A549 (cell line): ENCODE measurements around the gene CARD11. TPM values are rescaled to one million over a fixed set of nuclear protein-coding genes. Genes with fewer than 3 reads are reported as not detected.

ENCODE experiments used
- ATAC-seq, 2 experiments: fragments of 200-7000 bp in 1 of 2; fragments of >200 bp in 1 of 2; cut with Nextera tagmentation in 1 of 2; cut with Tn5 transposase in 1 of 2; 3 replicates each; pipeline versions ENCODE4 v1.8.0 to v1.9.1; 2018 to 2020; ENCODE audit warnings: mild to moderate bottlenecking in 1 of 2, moderate library complexity in 1 of 2
- CTCF ChIA-PET: fragments of 300-600 bp; sonication (Branson Sonifier 250); formaldehyde crosslinking; extraction: SDS; loops from one replicate; lab custom pipeline; 2021; ENCODE audit warnings: antibody characterized with exemption, inconsistent platforms; lab: Yijun Ruan, JAX
- POLR2A ChIA-PET: fragments of 350-600 bp; formaldehyde crosslinking; extraction: SDS; loops from one replicate; lab custom pipeline; 2021; ENCODE audit warnings: antibody characterized with exemption, inconsistent platforms; lab: Yijun Ruan, JAX
- DNase-seq, 2 experiments: peaks; one replicate each; pipeline versions ENCODE4 v3.0.0 to v3.0.0-alpha.2; 2011 to 2016; ENCODE audit warnings: low read depth in 1 of 2, low spot score in 1 of 2
- FAIRE-seq: peaks from 2 replicates; lab custom pipeline; 2011; peaks lifted over from hg19 to GRCh38; lab: Jason Lieb, UNC
- H3K27ac ChIP-seq, 2 experiments: fragments of >200 bp; sonication (Bioruptor Twin); formaldehyde crosslinking; 3 replicates each; pipeline ENCODE4 v1.5.1; 2016 to 2017
- H3K4me1 ChIP-seq: fragments of >200 bp; sonication (Bioruptor Twin); formaldehyde crosslinking; 3 replicates; pipeline ENCODE4 v1.6.1; 2016
- H3K4me2 ChIP-seq: fragments of >200 bp; sonication (Bioruptor Twin); formaldehyde crosslinking; 3 replicates; pipeline ENCODE4 v1.6.1; 2016
- H3K4me3 ChIP-seq: fragments of >200 bp; sonication (Bioruptor Twin); formaldehyde crosslinking; 3 replicates; pipeline ENCODE4 v1.5.1; 2016
- H3K9me3 ChIP-seq: fragments of >200 bp; sonication (Bioruptor Twin); formaldehyde crosslinking; 3 replicates; pipeline ENCODE4 v1.6.1; 2016
- BHLHE40 ChIP-seq: IDR thresholded peaks from 2 replicates; pipeline ENCODE4 v1.6.1; 2012; ENCODE audit warnings: low read depth, low read length, inconsistent platforms
- CHD2 ChIP-seq: fragments of 150-350 bp; IDR thresholded peaks from 2 replicates; pipeline ENCODE4 v1.6.1; 2014; ENCODE audit warnings: low read length; ENCODE audit not compliant: partially characterized antibody
- CTCF ChIP-seq: fragments of >200 bp; sonication (Bioruptor Twin); formaldehyde crosslinking; IDR thresholded peaks from 3 replicates; pipeline ENCODE4 v1.5.1; 2016
- FOSB ChIP-seq: fragments of 250-450 bp; sonication (Bioruptor Pico); IDR thresholded peaks from 2 replicates; pipeline ENCODE4 v1.5.0; 2020; ENCODE audit warnings: mild to moderate bottlenecking, moderate library complexity
- FOXS1 ChIP-seq: fragments of 250-450 bp; sonication (Bioruptor Pico); IDR thresholded peaks from 2 replicates; pipeline ENCODE4 v1.5.0; 2020; ENCODE audit warnings: mild to moderate bottlenecking, moderate library complexity
- HEYL ChIP-seq: fragments of 250-450 bp; sonication (Bioruptor Pico); IDR thresholded peaks from 2 replicates; pipeline ENCODE4 v1.8.0; 2021; ENCODE audit warnings: mild to moderate bottlenecking, moderate library complexity
- MAX ChIP-seq: IDR thresholded peaks from 2 replicates; pipeline ENCODE4 v1.6.1; 2012
- MYC ChIP-seq: IDR thresholded peaks from 2 replicates; pipeline ENCODE4 v1.6.1; 2012; ENCODE audit warnings: mild to moderate bottlenecking, inconsistent platforms, low read length, improper control_type of control experiment, borderline replicate concordance
- RAD21 ChIP-seq, 2 experiments: fragments of >200 bp in 1 of 2; sonication (Bioruptor Twin) in 1 of 2; formaldehyde crosslinking in 1 of 2; IDR thresholded peaks in 1 of 2; conservative IDR thresholded peaks in 1 of 2; 2 replicates in 1 of 2; 3 replicates in 1 of 2; pipeline ENCODE4 v1.6.1; 2012 to 2018; ENCODE audit warnings: inconsistent platforms in 1 of 2
- RARB ChIP-seq: fragments of 250-450 bp; sonication (Bioruptor Pico); IDR thresholded peaks from 2 replicates; pipeline ENCODE4 v1.8.0; 2021; ENCODE audit warnings: mild to moderate bottlenecking, moderate library complexity
- REST ChIP-seq: fragments of 200-600 bp; sonication (generic); IDR thresholded peaks from 2 replicates; pipeline ENCODE4 v1.6.1; 2016; ENCODE audit warnings: antibody characterized with exemption, mild to moderate bottlenecking, moderate library complexity
- SMC3 ChIP-seq: fragments of >200 bp; sonication (Bioruptor Twin); formaldehyde crosslinking; IDR thresholded peaks from 3 replicates; pipeline ENCODE4 v1.6.1; 2018; ENCODE audit warnings: inconsistent platforms
- SREBF2 ChIP-seq: fragments of 450-650 bp; IDR thresholded peaks from 2 replicates; pipeline ENCODE4 v1.6.1; 2014; ENCODE audit warnings: mild to moderate bottlenecking, moderate library complexity
- USF2 ChIP-seq: fragments of 450-650 bp; IDR thresholded peaks from 2 replicates; pipeline ENCODE4 v1.6.1; 2014; ENCODE audit warnings: antibody characterized with exemption
- ZFP36 ChIP-seq: fragments of 450-650 bp; IDR thresholded peaks from 2 replicates; pipeline ENCODE4 v1.6.1; 2014; ENCODE audit warnings: borderline replicate concordance; ENCODE audit not compliant: partially characterized antibody
- WGBS: methylation state at CpG from one replicate; pipeline ENCODE4 v1.1.6; 2017; ENCODE audit errors: missing lambda C conversion rate; 5-methylcytosine and 5-hydroxymethylcytosine counted together
- polyA plus RNA-seq, 4 experiments: library from polyadenylated mRNA; depleted of rRNA in 3 of 4; stranded (reverse); fragments of >200 nt; fragmentation: RNase III in 1 of 4; extraction: RNeasy Plus Mini Kit Qiagen cat#74134 plus additional on column Dnase treatment in 1 of 4; gene quantifications; 2 replicates in 3 of 4; 3 replicates in 1 of 4; pipeline ENCODE4 v1.2.3, GENCODE V29; 2011 to 2017

CARD11 gene
- polyA plus RNA-seq, 2 of the 4 experiments (the other 2 are of a cell fraction): 0.48 to 1.1 TPM

- TF ChIP-seq FOXS1: no peak
- TF ChIP-seq ZFP36: no peak
Measured at GRCh38 chr7:2887816-2888215, 155.9 kb downstream of the CARD11 start (continued).

GRCh38 chr7:2886900-2887299 lies 156.8 kb downstream of the CARD11 start:
- 3% methylated on average over 7 of the region's 12 CpGs for WGBS
- TF ChIP-seq BHLHE40 (peak; percentile 83), SMC3 (peak; percentile 80), MAX (peak; percentile 71; the same call in 1 of the 2 replicates), FOSB (CRISPR knock-in tag) (no peak), RAD21 (conservative IDR thresholded peaks at IDR 0.05 in 1 of 2, IDR thresholded peaks at IDR 0.05 in 1 of 2) (peak; percentile 92 to 94), SREBF2 (no peak), MYC (0 out of 2 replicates have a peak, but pooled peaks have one; percentile 44), CTCF (peak; percentile 80)
- ATAC-seq: peak; percentile 85 to 96
- Histone ChIP-seq H3K4me3 (no peak overlapping the region), H3K4me1 (no peaks in the 10 kb centered on the region), H3K9me3 (no peaks in the 10 kb centered on the region), H3K27ac (0 out of 6 replicates have a peak overlapping the region, but pooled peaks of 1 of the 2 experiments have one; percentile 8), H3K4me2 (no peak overlapping the region)
- CTCF ChIA-PET: interaction anchor here (0.6 to 3.1 kb wide), 43 partner anchors 9 to 1016 kb away, joined by 3 to 32 read pairs (median 4); partner anchors contain the start of gene SDK1
- POLR2A ChIA-PET: no interaction called here
- peak; percentile 87 for DNase-seq
- FAIRE-seq: no peak

GRCh38 chr7:2886391-2886790 lies 157.3 kb downstream of the CARD11 start:
- CTCF ChIA-PET: interaction anchor here (0.6 to 3.1 kb wide), 36 partner anchors 9 to 883 kb away, joined by 3 to 32 read pairs (median 4); partner anchors contain the start of gene SDK1
- POLR2A ChIA-PET: no interaction called here
- Histone ChIP-seq H3K4me2 (no peak overlapping the region), H3K9me3 (no peaks in the 10 kb centered on the region), H3K27ac (0 out of 6 replicates have a peak overlapping the region, but pooled peaks of 1 of the 2 experiments have one; percentile 8)
- 30% methylated on average over 4 of the region's 5 CpGs for WGBS
- TF ChIP-seq USF2 (no peak), REST (no peak), HEYL (CRISPR knock-in tag) (no peak), RARB (no peak), CHD2 (no peak)
- TF ChIP-seq, all 56 proteins: peak for 0
- peak in 1 of 2 experiments; percentile 32; a peak in 3 of 6 replicates for ATAC-seq
- Histone ChIP-seq H3K4me1 (no peaks in the 10 kb centered on the region), H3K4me3 (no peak overlapping the region)
- no peak for FAIRE-seq
- DNase-seq: no peak
